HG02938 (cell line): ENCODE data around the gene YWHAE.
"Not testable (repeated sequence)": the region's sequence is repeated elsewhere in the genome, so short reads cannot be mapped to it uniquely, and the experiment has no call there.

ENCODE experiments used
- ATAC-seq: cut with Tn5 transposase; IDR thresholded peaks from one replicate; pipeline ENCODE4 v1.9.1; 2021; ENCODE audit warnings: mild to moderate bottlenecking, moderate library complexity; ENCODE audit not compliant: unreplicated experiment

YWHAE gene

DNA sequence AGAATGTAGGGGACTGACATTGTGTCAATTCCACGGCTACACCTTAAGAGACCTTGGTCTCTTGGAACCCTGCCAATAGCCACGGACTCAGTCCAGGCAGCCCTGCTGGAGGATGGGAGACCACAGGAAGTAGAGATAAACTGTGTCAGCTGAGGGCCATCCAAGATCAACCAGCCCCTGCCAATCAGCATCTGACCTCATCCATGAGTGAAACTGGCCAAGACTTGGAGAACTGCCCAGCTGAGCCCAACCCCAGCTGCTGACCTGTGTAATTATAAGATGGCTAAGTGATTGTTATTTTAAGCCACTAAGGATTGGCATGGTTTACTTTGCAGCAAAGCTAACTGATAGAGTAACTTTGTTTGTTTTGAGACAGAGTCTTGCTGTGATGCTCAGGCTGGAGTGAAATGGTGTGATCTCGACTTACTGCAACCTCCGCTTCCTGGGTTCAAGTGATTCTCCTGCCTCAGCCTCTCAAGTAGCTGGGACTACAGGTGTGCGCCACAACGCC, 13.3 kb upstream of the YWHAE start:
- no peak for ATAC-seq

DNA sequence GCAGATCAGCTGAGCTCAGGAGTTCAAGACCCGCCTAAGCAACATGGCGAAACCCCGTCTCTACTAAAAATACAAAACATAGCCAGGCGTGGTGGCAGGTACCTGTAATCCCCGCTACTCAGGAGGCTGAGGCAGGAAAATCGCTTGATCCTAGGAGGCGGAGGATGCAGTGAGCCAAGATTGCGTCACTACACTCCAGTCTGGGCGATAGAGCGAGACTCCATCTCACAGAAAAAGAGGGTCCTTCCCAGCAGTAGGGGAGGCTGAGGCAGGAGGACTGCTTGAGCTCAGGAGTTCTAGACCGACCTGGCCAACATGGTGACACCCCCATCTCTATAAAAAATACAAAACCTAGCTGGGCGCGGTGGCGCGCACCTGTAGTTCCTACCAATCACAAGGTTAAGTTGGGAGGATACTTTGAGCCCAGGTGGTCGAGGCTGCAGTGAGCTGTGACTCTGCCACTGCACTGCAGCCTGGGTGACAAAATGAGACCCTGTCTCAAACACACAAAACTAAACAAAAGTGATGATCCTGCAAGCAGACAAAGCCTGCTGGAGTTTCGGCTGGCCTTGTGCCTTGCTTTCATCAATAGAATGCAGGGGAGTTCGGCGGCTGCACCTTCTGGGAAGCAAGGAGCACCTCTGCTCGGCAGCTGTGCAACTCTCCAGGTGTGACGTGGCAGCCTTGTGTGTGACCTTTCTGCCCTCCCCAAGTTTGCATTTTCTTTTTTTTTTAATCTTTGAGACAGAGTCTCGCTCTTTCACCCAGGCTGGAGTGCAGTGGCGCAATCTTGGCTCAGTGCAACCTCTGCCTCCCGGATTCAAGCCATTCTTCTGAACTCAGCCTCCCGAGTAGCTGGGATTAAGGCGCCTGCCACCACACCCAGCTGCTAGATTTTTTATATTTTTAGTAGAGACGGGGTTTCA, 12.4 kb upstream of the YWHAE start:
- ATAC-seq: no peak

DNA sequence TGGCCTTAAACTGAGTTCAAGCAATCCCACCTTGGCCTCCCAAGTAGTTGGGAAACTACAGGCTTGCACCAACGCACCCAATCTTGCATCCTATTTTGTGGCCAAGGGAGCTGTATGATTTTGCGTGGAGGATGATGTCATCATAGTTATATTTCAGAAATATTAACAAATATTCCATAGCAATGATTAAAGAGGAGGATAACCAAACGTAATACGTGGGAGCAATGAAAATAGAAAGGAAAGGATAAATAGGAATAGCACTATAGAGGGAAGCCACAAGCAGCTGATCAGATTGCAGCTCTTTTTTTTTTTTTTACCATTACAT, 2.2 kb upstream of the YWHAE start:
- ATAC-seq: no peak

DNA sequence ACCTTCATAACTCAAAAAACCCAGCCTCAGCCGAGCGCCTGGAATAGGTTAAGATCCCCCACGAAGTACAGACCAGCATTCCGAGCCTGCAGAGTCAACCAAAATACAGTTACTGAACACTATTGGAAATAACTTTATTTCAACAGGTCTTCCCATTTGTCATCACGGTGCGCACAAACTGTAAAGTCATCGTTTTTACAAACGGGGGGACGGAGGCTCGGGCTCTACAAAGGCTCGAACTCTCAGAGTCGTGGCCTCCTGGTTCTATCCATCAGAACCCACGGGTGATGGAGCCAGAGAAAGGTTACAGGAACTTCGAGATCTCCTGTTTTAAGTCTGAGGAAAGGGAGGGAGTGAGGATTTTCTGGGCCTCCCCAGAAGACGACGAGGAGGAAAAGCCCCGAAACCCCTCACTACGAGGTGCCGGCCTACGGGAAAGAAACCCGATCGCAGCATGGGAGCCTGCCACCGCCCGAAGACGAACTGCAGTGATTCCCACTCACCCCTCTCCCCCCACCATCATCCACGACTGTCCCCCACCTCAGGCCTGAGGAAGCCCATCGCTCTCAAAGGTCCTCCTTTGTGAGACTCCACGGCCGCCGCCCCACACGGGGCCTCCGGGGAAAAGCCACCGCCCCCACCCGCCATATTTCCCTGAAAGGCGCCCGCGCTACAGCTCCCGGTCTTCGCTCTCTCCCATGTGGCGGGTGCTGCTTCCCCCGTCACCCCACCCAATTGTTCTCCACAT, 917 bp downstream of the YWHAE start:
- ATAC-seq: peak; percentile 14

DNA sequence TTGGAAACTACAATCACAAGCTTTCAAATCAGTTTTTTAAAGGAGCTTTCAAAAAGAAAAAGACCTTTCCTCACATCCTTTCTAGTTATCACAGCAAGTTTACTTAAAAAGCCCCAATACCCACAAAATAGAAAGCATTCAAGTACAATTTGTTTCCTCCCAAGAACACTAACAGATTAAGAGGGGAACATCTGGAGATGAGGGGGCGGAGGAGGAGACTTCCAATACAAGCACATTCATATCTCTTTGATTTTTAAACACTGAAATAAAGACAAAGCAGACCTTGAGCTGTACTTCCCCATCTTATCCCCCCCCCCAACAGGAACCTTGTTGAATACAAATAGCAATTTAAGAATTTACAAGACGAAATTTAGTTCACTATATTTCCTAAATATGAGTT, 2.0 kb downstream of the YWHAE start:
- no peak for ATAC-seq

DNA sequence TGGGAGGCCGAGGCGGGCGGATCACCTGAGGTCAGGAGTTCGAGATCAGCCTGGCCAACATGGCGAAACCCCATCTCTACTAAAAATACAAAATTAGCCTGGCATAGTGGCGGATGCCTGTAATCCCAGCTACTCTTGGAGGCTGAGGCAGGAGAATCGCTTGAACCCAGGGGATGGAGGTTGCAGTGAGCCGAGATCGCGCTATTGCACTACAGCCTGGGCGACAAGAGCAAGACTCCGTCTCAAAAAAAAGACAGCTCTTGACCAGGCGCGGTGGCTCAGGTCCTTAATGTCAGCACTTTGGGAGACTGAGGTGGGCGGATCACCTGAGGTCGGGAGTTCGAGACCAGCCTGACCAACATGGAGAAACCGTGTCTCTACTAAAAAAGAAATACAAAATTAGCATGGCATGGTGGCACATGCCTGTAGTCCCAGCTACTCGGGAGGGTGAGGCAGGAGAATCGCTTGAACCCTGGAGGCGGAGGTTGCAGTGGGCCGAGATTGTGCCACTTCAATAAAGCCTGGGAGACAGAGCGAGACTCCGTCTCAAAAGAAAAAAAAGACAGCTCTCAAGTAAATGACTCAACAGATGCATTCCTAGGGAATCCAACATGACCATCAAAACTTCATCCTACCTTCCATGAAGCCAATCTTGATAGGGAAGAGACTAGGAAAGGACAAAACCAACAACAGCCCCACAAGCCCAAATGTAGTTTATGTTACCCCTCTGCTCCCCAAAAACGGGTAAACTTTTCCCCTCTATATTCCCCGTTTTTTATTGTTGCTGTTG, 4.0 kb downstream of the YWHAE start:
- ATAC-seq: not testable (repeated sequence)

DNA sequence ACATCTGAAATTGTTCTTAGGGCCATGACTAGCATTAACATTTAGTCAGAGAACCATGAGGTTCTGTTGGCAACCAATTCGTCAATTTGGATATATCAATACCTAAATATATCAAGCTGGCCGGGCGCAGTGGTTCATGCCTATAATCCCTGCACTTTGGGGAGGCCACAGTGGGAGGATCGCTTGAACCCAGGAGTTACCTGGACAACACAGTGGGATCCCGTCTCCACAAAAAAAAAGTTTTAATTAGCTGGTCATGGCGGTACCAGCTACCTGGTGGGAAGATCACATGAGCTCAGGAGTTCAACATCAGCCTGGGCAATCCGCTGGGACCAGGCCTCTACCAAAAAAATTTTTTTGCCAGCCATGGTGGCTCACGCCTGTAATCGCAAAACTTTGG, 8.4 kb downstream of the YWHAE start:
- ATAC-seq: no peak

DNA sequence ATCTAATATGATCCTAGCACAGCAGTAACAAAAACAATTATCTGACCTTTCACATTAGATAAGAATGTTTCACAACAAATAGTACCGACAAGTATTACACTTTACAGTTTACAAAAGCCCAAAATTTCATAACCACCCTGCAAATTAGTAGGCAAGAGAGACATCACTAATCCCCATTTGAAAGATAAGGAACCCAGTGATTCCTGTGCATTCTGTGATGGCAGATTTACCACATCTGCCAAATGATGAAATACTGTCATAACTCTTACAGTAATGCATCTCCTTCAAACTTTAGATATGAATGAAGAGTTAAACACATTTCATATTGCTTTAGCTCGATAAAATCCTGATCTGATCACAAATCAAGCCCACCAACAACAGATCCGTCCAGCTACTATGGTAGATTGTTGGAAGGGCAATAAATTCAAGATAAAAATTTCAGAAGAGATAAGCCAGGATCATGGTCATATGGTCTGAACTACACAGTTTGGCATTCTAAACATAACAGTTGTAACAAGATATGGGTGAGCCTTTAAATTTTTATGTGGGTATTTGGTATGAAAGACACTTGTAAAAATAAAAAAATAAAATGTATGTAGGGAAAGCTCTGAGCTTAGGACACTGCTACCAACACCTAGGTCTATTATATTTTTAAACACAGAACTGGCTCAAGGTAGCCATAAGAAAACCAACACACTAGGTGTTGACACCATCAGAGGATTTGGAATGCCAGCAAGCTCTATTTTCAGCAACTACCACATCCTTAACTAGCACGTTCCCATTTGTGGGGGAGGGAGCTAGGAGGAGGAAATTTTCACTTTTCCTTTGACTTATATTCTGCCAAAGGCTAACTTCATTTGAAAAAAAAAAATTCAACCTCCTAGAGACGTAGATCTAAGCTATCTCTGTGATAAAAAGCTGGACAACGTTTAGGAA, 9.3 kb downstream of the YWHAE start:
- no peak for ATAC-seq

DNA sequence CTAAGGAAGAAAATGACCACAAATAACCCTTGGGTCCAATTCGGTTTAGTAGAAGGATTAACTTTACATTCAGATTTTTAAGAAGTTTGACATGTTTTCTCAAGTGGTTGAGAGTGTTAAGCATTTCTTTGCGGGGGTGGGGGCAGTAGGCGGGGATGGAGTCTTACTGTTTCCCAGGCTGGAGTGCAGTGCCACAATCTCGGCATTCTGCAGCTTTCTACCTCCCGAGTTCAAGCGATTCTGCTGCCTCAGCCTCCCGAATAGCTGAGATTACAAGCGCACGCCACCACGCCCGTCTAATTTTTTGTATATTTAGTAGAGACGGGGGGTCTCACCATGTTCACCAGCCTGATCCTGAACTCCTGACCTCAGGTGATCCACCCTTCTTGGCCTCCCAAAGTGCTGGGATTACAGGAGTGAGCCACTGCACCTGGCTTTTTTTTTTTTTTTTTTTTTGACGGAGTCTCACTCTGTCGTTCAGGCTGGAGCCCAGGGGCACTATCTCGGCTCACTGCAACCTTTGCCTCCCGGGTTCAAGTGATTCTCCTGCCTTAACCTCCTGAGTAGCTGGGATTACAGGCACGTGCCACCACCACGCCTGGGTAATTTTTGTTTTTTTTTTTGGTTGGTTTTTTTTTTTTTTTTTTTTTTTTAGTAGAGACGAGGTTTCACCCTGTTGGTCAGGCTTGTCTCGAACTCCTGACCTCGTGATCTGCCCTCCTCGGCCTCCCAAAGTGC, 12.4 kb downstream of the YWHAE start:
- ATAC-seq: not testable (repeated sequence)

DNA sequence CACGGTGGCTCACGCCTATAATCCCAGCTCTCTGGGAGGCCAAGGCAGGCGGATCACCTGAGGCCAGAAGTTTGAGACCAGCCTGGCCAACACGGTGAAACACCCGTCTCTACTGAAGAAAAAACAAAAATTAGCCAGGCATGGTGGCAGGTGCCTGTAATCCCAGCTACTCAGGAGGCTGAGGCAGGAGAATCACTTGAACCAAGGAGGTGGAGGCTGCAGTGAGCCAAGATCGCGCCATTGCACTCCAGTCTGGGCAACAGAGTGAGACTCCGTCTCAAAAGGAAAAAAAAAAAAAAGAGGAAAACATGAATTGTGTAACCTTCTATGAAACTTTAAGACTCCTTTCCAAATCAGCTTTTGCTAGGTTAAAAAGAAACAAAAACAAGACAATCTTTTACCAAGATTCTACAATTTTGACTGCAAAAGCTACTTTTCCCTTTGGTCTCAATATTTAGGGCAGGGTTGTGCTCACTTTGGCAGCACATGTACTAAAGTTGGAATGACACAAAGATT, 13.3 kb downstream of the YWHAE start:
- not testable (repeated sequence) for ATAC-seq

DNA sequence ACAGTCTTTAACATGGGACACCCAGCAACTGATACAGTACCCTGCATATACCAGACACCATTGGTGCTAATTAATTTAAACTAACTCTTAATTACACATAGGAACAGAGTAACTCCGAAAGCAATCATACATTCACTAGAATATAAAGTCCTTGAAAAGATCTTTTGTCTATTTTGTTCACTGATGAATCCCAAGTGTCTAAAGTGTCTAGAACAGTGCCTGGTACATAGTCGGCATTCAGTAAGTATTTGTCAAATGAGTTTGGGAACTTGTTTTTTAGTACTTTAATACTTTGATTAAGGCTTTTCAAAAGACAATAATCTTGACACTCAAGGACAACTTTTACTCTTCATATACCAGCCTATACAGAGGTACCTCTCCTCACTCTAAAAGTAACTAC, 13.8 kb downstream of the YWHAE start:
- no peak for ATAC-seq

DNA sequence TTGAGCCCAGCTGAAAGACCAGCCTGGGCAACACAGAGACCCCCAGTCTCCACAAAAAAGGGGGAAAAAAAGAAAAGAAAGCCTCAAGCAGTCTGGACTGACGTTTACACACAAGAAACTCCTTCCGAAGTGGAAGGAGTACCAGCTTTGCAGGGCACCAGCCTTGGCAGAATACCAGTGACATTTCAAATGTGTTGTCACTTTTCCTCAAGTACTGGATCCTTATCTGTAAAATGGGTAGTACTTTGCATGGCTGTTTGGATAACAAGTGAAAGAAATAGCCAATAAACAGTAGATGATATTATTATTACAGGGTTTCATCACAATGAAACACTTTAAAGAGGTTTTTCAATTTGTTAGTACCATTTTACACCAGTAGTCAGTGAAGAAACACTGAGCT, 14.2 kb downstream of the YWHAE start:
- ATAC-seq: no peak

DNA sequence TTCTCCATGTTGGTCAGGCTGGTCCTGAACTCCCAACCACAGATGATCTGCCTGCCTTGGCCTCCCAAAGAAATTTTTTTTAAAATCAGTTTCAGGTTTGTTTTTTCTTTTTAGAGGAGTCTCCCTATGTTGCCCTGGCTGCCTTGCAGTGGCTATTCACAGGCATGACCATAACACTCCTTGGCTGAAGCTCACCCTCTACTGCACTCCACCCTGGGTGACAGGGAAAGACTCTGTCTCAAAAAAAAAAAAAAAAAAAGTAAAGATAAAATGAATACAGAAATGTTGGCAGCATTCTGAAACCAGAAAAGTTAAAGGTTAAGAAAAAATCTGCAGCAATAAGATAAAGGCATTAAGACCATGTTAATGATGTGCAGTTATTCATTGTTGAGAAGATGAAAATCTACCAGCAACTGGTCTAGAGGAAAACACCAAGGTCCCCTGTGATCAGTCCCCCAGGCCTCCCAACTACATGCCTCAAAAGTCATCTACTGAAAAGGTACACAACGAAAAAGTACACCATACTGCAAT, 15.1 kb downstream of the YWHAE start:
- no peak for ATAC-seq

DNA sequence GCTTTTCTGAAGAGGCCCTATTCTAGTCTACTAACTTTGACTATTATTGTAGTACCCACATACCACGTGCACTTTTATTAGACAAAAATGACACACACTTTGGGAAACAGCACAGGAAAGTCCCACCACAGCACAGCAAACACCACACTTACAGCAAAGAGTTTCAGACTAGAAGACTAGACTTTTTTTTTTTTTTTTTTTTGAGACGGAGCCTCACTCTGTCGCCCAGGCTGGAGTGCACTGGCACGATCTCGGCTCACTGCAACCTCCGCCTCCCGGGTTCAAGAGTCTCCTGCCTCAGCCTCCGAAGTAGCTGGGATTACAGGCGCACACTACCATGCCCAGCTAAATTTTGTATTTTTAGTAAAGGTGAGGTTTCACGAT, 20.1 kb downstream of the YWHAE start:
- ATAC-seq: no peak

DNA sequence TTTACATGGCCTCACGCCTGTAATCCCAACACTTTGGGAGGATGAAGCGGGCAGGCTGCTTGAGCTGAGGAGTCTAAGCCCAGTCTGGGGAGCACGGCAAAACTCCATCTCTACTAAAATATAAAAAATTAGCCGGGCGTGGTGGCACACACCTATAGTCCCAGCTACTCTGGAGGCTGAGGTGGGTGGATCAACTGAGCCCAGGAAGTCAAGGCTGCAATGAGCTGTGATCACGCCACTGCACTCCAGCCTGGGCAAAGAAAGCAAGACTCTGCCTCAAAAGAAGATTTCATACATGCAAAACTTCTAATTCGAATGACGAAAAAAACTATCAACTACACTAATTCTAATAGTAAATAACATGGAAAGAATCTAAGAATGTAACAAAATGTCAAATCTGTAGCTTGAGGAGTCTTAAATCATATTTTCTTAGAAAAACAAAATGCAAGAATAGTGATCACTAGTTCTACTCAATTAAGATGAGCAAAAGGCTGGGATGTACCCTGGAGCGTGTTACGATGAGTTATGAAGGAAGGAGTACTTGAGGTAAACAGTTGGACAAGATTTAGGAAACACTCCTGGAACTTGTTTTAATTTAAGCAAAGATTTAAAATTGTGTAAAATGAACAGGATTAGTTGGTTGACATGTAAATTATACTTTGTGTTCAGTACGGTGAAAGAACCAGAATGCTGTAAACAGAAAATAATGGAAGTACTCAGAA, 20.7 kb downstream of the YWHAE start:
- no peak for ATAC-seq

DNA sequence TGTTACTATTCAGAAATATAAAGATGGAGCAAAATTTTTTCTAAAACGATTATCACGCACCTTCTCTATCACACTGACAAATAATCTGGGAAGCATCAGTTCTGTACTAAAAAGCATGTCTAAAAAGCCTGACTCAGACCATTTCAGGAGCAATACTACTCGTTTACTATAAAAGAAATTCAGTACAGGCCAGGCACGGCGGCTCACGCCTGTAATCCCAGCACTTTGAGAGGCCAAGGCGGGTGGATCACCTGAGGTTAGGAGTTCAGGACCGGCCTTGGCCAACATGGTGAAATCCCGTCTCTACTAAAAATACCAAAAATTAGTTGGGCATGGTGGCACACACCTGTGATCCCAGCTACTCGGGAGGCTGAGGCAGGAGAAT, 21.6 kb downstream of the YWHAE start:
- ATAC-seq: not testable (repeated sequence)

DNA sequence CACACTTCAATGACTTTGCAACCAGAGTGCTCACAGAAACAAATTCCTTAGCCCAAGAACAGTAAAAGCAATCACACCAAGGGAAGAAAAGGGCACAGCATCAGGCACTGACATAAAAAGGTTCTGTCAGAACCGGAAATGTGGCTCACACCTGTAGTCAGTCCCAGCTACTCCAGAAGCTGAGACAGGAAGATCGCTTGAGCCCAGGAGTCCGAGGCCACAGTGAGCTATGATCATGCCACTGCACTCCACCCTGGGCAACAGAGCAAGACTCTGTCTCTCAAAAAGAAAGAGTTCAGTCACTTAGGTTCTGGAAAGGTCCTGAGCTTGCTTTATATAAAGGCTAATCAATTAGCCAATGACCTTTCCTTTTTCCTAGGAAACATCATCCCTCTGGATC, 22.7 kb downstream of the YWHAE start:
- no peak for ATAC-seq

DNA sequence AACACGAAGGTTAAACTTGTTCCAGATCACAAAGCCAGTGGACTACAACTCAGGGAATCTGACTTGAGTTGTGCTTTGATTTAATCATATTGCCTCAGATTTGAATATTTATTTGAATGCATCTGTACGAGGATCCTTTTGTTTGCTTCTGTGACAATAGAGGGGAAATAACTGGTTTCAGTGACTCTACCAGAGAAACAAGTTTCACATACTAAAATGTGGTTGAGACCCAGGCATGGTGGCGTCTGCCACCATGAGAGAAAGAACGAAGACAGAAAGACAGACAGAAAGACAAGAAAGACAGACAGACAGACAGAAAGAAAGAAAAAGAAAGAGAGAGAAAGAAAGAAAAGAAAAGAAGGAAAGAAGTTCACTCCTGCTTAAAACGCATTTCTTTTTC, 24.0 kb downstream of the YWHAE start:
- ATAC-seq: no peak
